Measurements from ENCODE around the gene GPBP1. TPM values are rescaled to one million over a fixed set of nuclear protein-coding genes. Genes with fewer than 3 reads are reported as not detected.
A peak's percentile ranks its signal among the peaks of the same experiment; 100 is the strongest.

GPBP1 gene
- total and polyA plus RNA-seq, 2 of the 4 experiments (the other 2 are of a cell fraction) = 24.3 to 29.2 TPM

GRCh38 chr5:57166276-57166675 is 7.6 kb upstream of the GPBP1 start:
- no peak overlapping the region for H4K5ac ChIP-seq (ENCODE audit: low read depth, low read length)
- no peaks in the 10 kb centered on the region for H3K79me1 ChIP-seq (ENCODE audit: low read depth in 1 of 2, low read length in 2 of 2)
- no peak overlapping the region for H2BK5ac ChIP-seq (ENCODE audit: low read depth, low read length, poor library complexity, severe bottlenecking)
- ATAC-seq (ENCODE audit: low read depth) (peak; percentile 53; the same call in 1 of the 2 replicates), DNase-seq (no peak)
- H4K20me1 ChIP-seq (ENCODE audit: insufficient read depth, low read length) = no peaks in the 10 kb centered on the region
- no peak overlapping the region for H2BK15ac ChIP-seq (ENCODE audit: low read depth, low read length)
- no peak overlapping the region for H2AFZ ChIP-seq (replicated peaks; ENCODE audit: low read length, poor library complexity)
- no peak overlapping the region for H3K9ac ChIP-seq (ENCODE audit: low read depth, low read length)
- no peak overlapping the region for H3K23ac ChIP-seq (ENCODE audit: low read depth, low read length)
- H4K91ac ChIP-seq (ENCODE audit: insufficient read depth, low read depth, low read length) = no peak overlapping the region
- ChIA-PET POLR2A (ENCODE audit: unreplicated experiment) (no interaction called here), CTCF (interaction anchor here (0.7 kb wide), 1 partner anchor 266 kb away, joined by 3 read pairs; no protein-coding TSS in a partner anchor)
- H3K27ac ChIP-seq (ENCODE audit: insufficient read depth, low read length) = no peak overlapping the region
- no peaks in the 10 kb centered on the region for H3K9me1 ChIP-seq (ENCODE audit: insufficient read depth, low read length)
- H2BK120ac ChIP-seq (ENCODE audit: low read depth, low read length) = no peak overlapping the region
- dilution Hi-C loops (cut with HindIII; ENCODE audit: low sequenced_read_pairs, unreplicated experiment) = no loop called here
- BruUV-seq (replicated peaks) = no TSS peak
- no peaks in the 10 kb centered on the region for H3K36me3 ChIP-seq (ENCODE audit: control insufficient read depth, insufficient read depth, low read length)
- no peak for TF ChIP-seq RAD21 (IDR thresholded peaks at IDR 0.05; ENCODE audit: low read length)
- no peak for TF ChIP-seq MXI1 (IDR thresholded peaks at IDR 0.05; ENCODE audit: borderline replicate concordance, low read depth, low read length)
- TF ChIP-seq, protein P1, sequence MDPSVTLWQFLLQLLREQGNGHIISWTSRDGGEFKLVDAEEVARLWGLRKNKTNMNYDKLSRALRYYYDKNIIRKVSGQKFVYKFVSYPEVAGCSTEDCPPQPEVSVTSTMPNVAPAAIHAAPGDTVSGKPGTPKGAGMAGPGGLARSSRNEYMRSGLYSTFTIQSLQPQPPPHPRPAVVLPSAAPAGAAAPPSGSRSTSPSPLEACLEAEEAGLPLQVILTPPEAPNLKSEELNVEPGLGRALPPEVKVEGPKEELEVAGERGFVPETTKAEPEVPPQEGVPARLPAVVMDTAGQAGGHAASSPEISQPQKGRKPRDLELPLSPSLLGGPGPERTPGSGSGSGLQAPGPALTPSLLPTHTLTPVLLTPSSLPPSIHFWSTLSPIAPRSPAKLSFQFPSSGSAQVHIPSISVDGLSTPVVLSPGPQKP (IDR thresholded peaks at IDR 0.05; ENCODE audit: borderline replicate concordance, low read depth, low read length) = no peak
- TF ChIP-seq SMC3 (IDR thresholded peaks at IDR 0.05; ENCODE audit: low read depth, low read length) = no peak
- no peak for TF ChIP-seq FOS (IDR thresholded peaks at IDR 0.05; ENCODE audit: low read depth, low read length)
- TF ChIP-seq CTCF (conservative IDR thresholded peaks at IDR 0.05; ENCODE audit: low read depth, low read length) = no peak
- TF ChIP-seq CHD1 (IDR thresholded peaks at IDR 0.05; ENCODE audit: low read depth, low read length) = no peak
- no peak overlapping the region for H2AK9ac ChIP-seq (replicated peaks; ENCODE audit: low read depth, low read length, poor library complexity)
- H3K18ac ChIP-seq (ENCODE audit: low read depth, low read length) = no peak overlapping the region
- H3K9me3 ChIP-seq (ENCODE audit: control insufficient read depth, insufficient read depth, low read length) = no peaks in the 10 kb centered on the region
- no peak overlapping the region for H3K14ac ChIP-seq (replicated peaks; ENCODE audit: low read depth, low read length)
- H2AK5ac ChIP-seq (ENCODE audit: low read depth, low read length) = no peak overlapping the region
- no peak overlapping the region for H3K56ac ChIP-seq (ENCODE audit: extremely low read depth, insufficient read depth, low read length)
- no peak overlapping the region for H3K4me2 ChIP-seq (ENCODE audit: low read depth, low read length)
- H4K8ac ChIP-seq (ENCODE audit: low read depth in 2 of 2, low read length in 2 of 2) = no peak overlapping the region
- H3K4ac ChIP-seq (ENCODE audit: low read depth, low read length) = no peak overlapping the region
- H2BK20ac ChIP-seq (ENCODE audit: low read depth, low read length) = no peak overlapping the region
- H3K4me3 ChIP-seq (ENCODE audit: insufficient read depth, low read depth, low read length) = no peak overlapping the region
- in situ Hi-C loops (cut with MboI; ENCODE audit: low sequenced_read_pairs) = no loop called here
- no peaks in the 10 kb centered on the region for H3K27me3 ChIP-seq (ENCODE audit: control insufficient read depth, insufficient read depth, low read length)
- WGBS, 2 experiments (ENCODE audit: extremely low coverage in 2 of 2, insufficient read length in 1 of 2) = no CpG with 5 or more reads among the region's 2 CpGs
- no peaks in the 10 kb centered on the region for H3K4me1 ChIP-seq (ENCODE audit: control insufficient read depth, insufficient read depth, low read length)
- intact Hi-C loops (cut with micrococcal nuclease) = no loop called here
